Neuronal stem cell (in vitro differentiated cells): ENCODE data around the gene ACTL7B.

ENCODE experiments used
- DNase-seq: peaks from one replicate; pipeline ENCODE4 v3.0.0-alpha.2; 2013; ENCODE audit warnings: low spot score
- H2AFZ ChIP-seq: one replicate; pipeline ENCODE4 v1.6.1; 2013; ENCODE audit warnings: mild to moderate bottlenecking, low read length, inconsistent platforms
- H2AK5ac ChIP-seq: 2 replicates; pipeline ENCODE4 v1.6.1; 2013; ENCODE audit warnings: low read depth, mild to moderate bottlenecking, inconsistent platforms, low read length, moderate library complexity, mixed read lengths
- H2BK120ac ChIP-seq: 2 replicates; pipeline ENCODE4 v1.6.1; 2013; ENCODE audit warnings: low read depth, mild to moderate bottlenecking, inconsistent platforms, low read length, moderate library complexity, mixed read lengths
- H2BK12ac ChIP-seq: one replicate; pipeline ENCODE4 v1.6.1; 2013; ENCODE audit warnings: low read length, inconsistent platforms
- H2BK15ac ChIP-seq: 2 replicates; pipeline ENCODE4 v1.6.1; 2013; ENCODE audit warnings: mild to moderate bottlenecking, low read length, inconsistent platforms, mixed read lengths
- H2BK5ac ChIP-seq: one replicate; pipeline ENCODE4 v1.6.1; 2013; ENCODE audit warnings: inconsistent platforms, mild to moderate bottlenecking, low read length, moderate library complexity
- H3K14ac ChIP-seq: one replicate; pipeline ENCODE4 v1.6.1; 2013; ENCODE audit warnings: low read length, inconsistent platforms
- H3K18ac ChIP-seq: 2 replicates; pipeline ENCODE4 v1.6.1; 2013; ENCODE audit warnings: low read length, inconsistent platforms
- H3K23ac ChIP-seq: 2 replicates; pipeline ENCODE4 v1.6.1; 2013; ENCODE audit warnings: low read depth, mild to moderate bottlenecking, mixed read lengths, low read length, inconsistent platforms; ENCODE audit not compliant: poor library complexity
- H3K27ac ChIP-seq: replicated peaks from 3 replicates; pipeline ENCODE4 v1.5.1; 2013; ENCODE audit warnings: low read length, inconsistent platforms
- H3K27me3 ChIP-seq, 3 experiments: 2 replicates each; pipeline ENCODE4 v1.6.1; 2013; ENCODE audit warnings: low read length in 3 of 3, mild to moderate bottlenecking in 2 of 3, inconsistent platforms in 1 of 3, low read depth in 1 of 3, mixed read lengths in 1 of 3, moderate library complexity in 1 of 3; ENCODE audit not compliant: control insufficient read depth in 3 of 3, insufficient read depth in 3 of 3
- H3K36me3 ChIP-seq, 2 donors: replicated peaks in 1 of 2; 2 replicates each; pipeline ENCODE4 v1.6.1; 2013; ENCODE audit warnings: low read length in 2 of 2; ENCODE audit not compliant: control insufficient read depth in 2 of 2, insufficient read depth in 2 of 2
- H3K4ac ChIP-seq: 2 replicates; pipeline ENCODE4 v1.6.1; 2013; ENCODE audit warnings: inconsistent platforms, mild to moderate bottlenecking, low read length, moderate library complexity
- H3K4me1 ChIP-seq, 2 donors: 1 replicate in 1 of 2; 2 replicates in 1 of 2; pipeline ENCODE4 v1.6.1; 2013; ENCODE audit warnings: low read length in 2 of 2, low read depth in 1 of 2; ENCODE audit not compliant: control insufficient read depth in 2 of 2, insufficient read depth in 1 of 2
- H3K4me2 ChIP-seq: one replicate; pipeline ENCODE4 v1.6.1; 2013; ENCODE audit warnings: mild to moderate bottlenecking, low read length, inconsistent platforms; ENCODE audit not compliant: insufficient read depth, poor library complexity, severe bottlenecking
- H3K4me3 ChIP-seq, 2 donors: 2 replicates each; pipeline ENCODE4 v1.5.1; 2013; ENCODE audit warnings: low read length in 2 of 2, mild to moderate bottlenecking in 2 of 2, inconsistent platforms in 1 of 2, moderate library complexity in 1 of 2
- H3K79me1 ChIP-seq: one replicate; pipeline ENCODE4 v1.6.1; 2013; ENCODE audit warnings: low read depth, mild to moderate bottlenecking, inconsistent platforms, low read length, moderate library complexity
- H3K9ac ChIP-seq: one replicate; pipeline ENCODE4 v1.6.1; 2013; ENCODE audit warnings: mild to moderate bottlenecking, low read depth, low read length, inconsistent platforms; ENCODE audit not compliant: poor library complexity
- H3K9me3 ChIP-seq, 2 donors: replicated peaks in 1 of 2; 2 replicates each; pipeline versions ENCODE3 to v1.6.1; 2013; ENCODE audit warnings: low read length in 2 of 2, mild to moderate bottlenecking in 2 of 2, inconsistent platforms in 1 of 2, low read depth in 1 of 2, mixed read lengths in 1 of 2, moderate library complexity in 1 of 2; ENCODE audit not compliant: control insufficient read depth in 2 of 2, insufficient read depth in 1 of 2
- H4K8ac ChIP-seq: one replicate; pipeline ENCODE4 v1.6.1; 2013; ENCODE audit warnings: low read depth, mild to moderate bottlenecking, inconsistent platforms, low read length, moderate library complexity
- H4K91ac ChIP-seq: one replicate; pipeline ENCODE4 v1.6.1; 2013; ENCODE audit warnings: low read length, low read depth, mild to moderate bottlenecking, inconsistent platforms; ENCODE audit not compliant: poor library complexity
- WGBS, 2 donors: extraction: QIAGEN DNeasy Blood & Tissue Kit; methylation state at CpG; one replicate each; pipeline ENCODE4 v1.1.7; 2013; ENCODE audit warnings: missing lambda C conversion rate in 2 of 2, mixed read lengths in 1 of 2; ENCODE audit not compliant: insufficient read length in 2 of 2, insufficient replicate concordance in 1 of 2; ENCODE audit errors: extremely low coverage in 2 of 2; 5-methylcytosine and 5-hydroxymethylcytosine counted together

The ACTL7B gene

DNA sequence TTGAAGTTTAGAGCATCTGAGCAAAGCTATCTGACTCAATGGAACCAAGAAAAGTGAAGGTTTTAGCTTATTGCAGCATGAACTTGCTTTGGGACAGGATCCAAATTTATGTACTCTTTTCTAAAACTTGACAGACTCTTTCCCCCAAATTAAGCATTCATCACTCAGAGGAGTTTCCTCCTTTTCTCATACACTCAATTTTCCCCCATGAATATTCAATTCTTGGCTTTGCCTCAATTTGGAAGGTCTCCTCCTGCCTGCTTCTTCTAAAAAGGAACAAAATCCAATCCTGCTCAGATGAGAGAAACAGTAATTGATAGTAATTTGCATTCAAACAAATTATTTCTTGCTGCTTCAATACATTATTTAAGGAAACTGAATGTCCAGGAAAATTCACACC lies 11.3 kb upstream of the ACTL7B start:
- Histone ChIP-seq H3K4ac (no peak overlapping the region), H3K14ac (no peak overlapping the region), H3K9ac (no peak overlapping the region), H3K4me2 (no peak overlapping the region), H4K8ac (no peak overlapping the region), H3K27me3 (no peaks in the 10 kb centered on the region), H3K79me1 (no peaks in the 10 kb centered on the region), H2BK5ac (no peak overlapping the region), H2AFZ (no peak overlapping the region), H3K9me3 (peaks cover 0 to 6% of the 10 kb centered on the region in 2 donors), H2BK120ac (no peak overlapping the region), H3K23ac (no peak overlapping the region), H2BK15ac (no peak overlapping the region), H3K4me3 (no peak overlapping the region), H3K18ac (no peak overlapping the region), H4K91ac (no peak overlapping the region), H2AK5ac (no peak overlapping the region), H2BK12ac (no peak overlapping the region), H3K27ac (no peak overlapping the region), H3K36me3 (peaks cover 2 to 40% of the 10 kb centered on the region in 2 donors), H3K4me1 (peaks cover 0 to 2% of the 10 kb centered on the region in 2 donors)
- no peak for DNase-seq

DNA sequence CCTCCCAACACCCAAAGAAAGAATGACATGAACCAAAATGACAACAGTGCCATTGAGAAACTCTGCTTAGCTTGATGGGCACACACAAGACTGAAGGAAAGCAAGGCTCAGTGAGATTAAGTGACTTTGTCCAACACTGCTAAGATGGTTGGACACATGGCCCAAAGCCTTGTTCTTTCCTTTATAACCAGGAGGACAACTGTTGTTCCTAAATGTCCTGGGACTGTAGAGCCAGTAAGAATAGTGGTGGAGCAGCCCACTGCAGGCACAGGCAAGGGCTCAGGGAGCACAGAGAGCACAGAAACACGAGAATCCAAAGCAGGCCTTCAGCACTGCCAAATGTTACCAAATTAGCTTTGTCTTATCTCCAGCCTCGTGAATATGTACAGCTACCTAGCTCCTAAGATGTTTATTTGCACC lies 10.2 kb upstream of the ACTL7B start:
- Histone ChIP-seq H3K23ac (no peak overlapping the region), H3K36me3 (peaks cover under 1 to 29% of the 10 kb centered on the region in 2 donors), H4K8ac (no peak overlapping the region), H3K9me3 (no peaks in the 10 kb centered on the region), H2BK120ac (no peak overlapping the region), H3K27me3 (no peaks in the 10 kb centered on the region), H3K14ac (no peak overlapping the region), H3K4me1 (peaks cover 0 to 2% of the 10 kb centered on the region in 2 donors), H2BK12ac (no peak overlapping the region), H2AFZ (no peak overlapping the region), H3K27ac (no peak overlapping the region), H2BK15ac (no peak overlapping the region), H3K4ac (no peak overlapping the region), H2AK5ac (no peak overlapping the region), H3K4me3 (no peak overlapping the region), H3K4me2 (no peak overlapping the region), H3K18ac (no peak overlapping the region), H3K79me1 (no peaks in the 10 kb centered on the region), H3K9ac (no peak overlapping the region), H4K91ac (no peak overlapping the region), H2BK5ac (no peak overlapping the region)
- no CpG with 5 or more reads among the region's 2 CpGs for WGBS, 2 donors
- no peak for DNase-seq

DNA sequence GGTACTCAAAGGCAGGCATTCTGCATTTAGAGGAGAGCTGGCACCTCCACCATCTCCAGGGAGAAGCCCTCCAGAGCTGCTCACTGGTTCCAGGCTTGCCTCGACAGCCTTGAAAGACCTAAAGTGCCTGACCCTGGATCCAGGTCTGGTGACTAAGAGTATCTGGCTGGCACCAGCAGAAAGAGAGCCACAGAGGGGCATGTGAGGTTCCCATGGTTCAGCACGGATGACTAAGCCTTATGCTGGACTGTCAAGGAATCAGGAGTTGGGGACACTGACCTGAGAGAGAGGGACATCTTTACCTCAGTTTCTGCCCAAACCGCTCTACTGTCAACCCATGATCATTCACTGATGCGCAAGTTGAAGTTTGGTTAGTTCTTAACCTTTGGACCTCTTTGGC lies 9.3 kb upstream of the ACTL7B start:
- no peaks in the 10 kb centered on the region for H3K9me3 ChIP-seq
- no peak overlapping the region for H2BK5ac ChIP-seq
- WGBS, 2 donors: no CpG with 5 or more reads among the region's 4 CpGs
- H2BK15ac ChIP-seq: no peak overlapping the region
- no peak overlapping the region for H3K4me2 ChIP-seq
- no peak overlapping the region for H4K8ac ChIP-seq
- H3K4me1 ChIP-seq: peaks cover 0 to 2% of the 10 kb centered on the region in 2 donors
- H3K79me1 ChIP-seq: no peaks in the 10 kb centered on the region
- H2AK5ac ChIP-seq: no peak overlapping the region
- no peak overlapping the region for H3K27ac ChIP-seq
- no peak overlapping the region for H3K4me3 ChIP-seq
- H2BK12ac ChIP-seq: no peak overlapping the region
- H3K4ac ChIP-seq: no peak overlapping the region
- H3K23ac ChIP-seq: no peak overlapping the region
- no peaks in the 10 kb centered on the region for H3K27me3 ChIP-seq
- no peak overlapping the region for H2BK120ac ChIP-seq
- no peak overlapping the region for H3K14ac ChIP-seq
- H2AFZ ChIP-seq: no peak overlapping the region
- no peak overlapping the region for H3K9ac ChIP-seq
- no peak overlapping the region for H3K18ac ChIP-seq
- no peak for DNase-seq
- peaks cover 0 to 23% of the 10 kb centered on the region in 2 donors for H3K36me3 ChIP-seq
- H4K91ac ChIP-seq: no peak overlapping the region

DNA sequence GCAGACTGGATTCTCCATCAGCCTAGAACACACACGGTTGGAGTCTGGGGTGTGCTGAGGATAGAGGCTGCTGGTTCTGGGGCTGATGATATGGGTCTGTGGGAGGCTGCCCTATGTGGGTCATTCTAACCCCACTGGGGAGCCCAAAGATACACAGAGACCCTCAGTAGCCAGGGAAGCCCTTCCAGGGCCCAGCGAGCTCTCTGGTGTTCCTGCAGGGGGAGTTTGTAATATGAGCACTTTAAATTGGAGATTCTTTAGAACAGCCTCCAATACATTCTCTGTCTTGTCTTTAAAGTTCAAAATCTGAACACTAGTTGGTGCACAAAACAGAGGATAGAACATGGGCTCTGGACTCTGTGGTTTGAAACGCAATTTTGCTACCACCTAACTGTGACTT lies 8.7 kb upstream of the ACTL7B start:
- DNase-seq: no peak
- peaks cover 0 to 2% of the 10 kb centered on the region in 2 donors for H3K4me1 ChIP-seq
- H4K91ac ChIP-seq: no peak overlapping the region
- H3K4me2 ChIP-seq: no peak overlapping the region
- H2BK12ac ChIP-seq: no peak overlapping the region
- no peak overlapping the region for H2BK15ac ChIP-seq
- no peak overlapping the region for H3K4me3 ChIP-seq
- H3K23ac ChIP-seq: no peak overlapping the region
- H3K9ac ChIP-seq: no peak overlapping the region
- no CpG with 5 or more reads among the region's 3 CpGs for WGBS, 2 donors
- no peak overlapping the region for H3K18ac ChIP-seq
- H3K4ac ChIP-seq: no peak overlapping the region
- no peaks in the 10 kb centered on the region for H3K9me3 ChIP-seq
- no peak overlapping the region for H2AFZ ChIP-seq
- H2BK5ac ChIP-seq: no peak overlapping the region
- no peak overlapping the region for H4K8ac ChIP-seq
- no peaks in the 10 kb centered on the region for H3K79me1 ChIP-seq
- no peaks in the 10 kb centered on the region for H3K27me3 ChIP-seq
- H2BK120ac ChIP-seq: no peak overlapping the region
- H3K27ac ChIP-seq: no peak overlapping the region
- H2AK5ac ChIP-seq: no peak overlapping the region
- no peak overlapping the region for H3K14ac ChIP-seq
- H3K36me3 ChIP-seq: peaks cover 0 to 21% of the 10 kb centered on the region in 2 donors
